GM10266 (cell line): Measurements from ENCODE around the gene FOXO3.

Experiments
- DNase-seq: peaks from one replicate; pipeline ENCODE4 v3.0.0; 2012; ENCODE audit errors: extremely low spot score
- CTCF ChIP-seq: IDR thresholded peaks from 2 replicates; pipeline ENCODE4 v1.5.1; 2012; ENCODE audit warnings: mild to moderate bottlenecking, low read depth; ENCODE audit not compliant: control insufficient read depth, insufficient read depth; ENCODE audit errors: missing control alignments

Gene FOXO3

GRCh38 chr6:108699290-108700041, 138.7 kb downstream of the FOXO3 start:
- DNase-seq = no peak
- no peak for TF ChIP-seq CTCF

- no peak for TF ChIP-seq CTCF
- no peak for DNase-seq
Observed at GRCh38 chr6:108702106-108702851, 141.6 kb downstream of the FOXO3 start.

- TF ChIP-seq CTCF = no peak
- no peak for DNase-seq
Observed at GRCh38 chr6:108706649-108707048, 145.9 kb downstream of the FOXO3 start.

GRCh38 chr6:108707328-108707976, 146.7 kb downstream of the FOXO3 start:
- TF ChIP-seq CTCF = no peak
- no peak for DNase-seq

- TF ChIP-seq CTCF = no peak
- DNase-seq = no peak
Observed at GRCh38 chr6:108710030-108710429, 149.3 kb downstream of the FOXO3 start.

- DNase-seq = no peak
- TF ChIP-seq CTCF = no peak
Observed at GRCh38 chr6:108710551-108710950, 149.8 kb downstream of the FOXO3 start.
